Measurements from ENCODE around the gene RPS6KB2.

DNA sequence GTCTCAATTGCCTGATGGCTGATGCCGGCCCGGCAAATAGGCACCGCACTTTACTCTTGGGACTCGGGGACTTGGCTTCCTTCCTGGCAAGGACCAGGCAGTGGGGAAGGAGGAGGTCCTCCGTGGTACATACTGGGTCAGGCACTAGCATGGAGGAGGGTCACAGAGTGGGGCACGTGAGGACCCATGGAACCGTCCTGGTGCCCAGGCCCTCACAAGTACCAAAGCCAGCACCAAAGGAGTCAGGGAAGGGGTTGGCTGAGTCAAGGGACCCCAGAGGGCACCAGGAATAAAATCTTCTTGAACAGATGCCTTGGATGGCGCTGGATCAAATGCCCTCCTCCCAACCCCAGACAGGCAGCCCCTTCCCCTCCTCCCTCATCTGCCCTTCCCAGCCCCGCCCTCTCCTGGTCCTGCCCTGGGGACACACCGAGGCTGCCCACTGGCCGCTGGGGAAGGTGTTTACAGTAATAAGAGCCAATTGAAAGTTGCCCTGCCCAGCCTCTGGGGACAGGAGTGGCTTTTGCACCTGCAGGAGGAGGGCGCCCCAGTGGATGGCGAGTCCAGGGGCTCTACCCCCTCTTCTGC lies 18.4 kb upstream of the RPS6KB2 start:
- TF ChIP-seq, protein P1, sequence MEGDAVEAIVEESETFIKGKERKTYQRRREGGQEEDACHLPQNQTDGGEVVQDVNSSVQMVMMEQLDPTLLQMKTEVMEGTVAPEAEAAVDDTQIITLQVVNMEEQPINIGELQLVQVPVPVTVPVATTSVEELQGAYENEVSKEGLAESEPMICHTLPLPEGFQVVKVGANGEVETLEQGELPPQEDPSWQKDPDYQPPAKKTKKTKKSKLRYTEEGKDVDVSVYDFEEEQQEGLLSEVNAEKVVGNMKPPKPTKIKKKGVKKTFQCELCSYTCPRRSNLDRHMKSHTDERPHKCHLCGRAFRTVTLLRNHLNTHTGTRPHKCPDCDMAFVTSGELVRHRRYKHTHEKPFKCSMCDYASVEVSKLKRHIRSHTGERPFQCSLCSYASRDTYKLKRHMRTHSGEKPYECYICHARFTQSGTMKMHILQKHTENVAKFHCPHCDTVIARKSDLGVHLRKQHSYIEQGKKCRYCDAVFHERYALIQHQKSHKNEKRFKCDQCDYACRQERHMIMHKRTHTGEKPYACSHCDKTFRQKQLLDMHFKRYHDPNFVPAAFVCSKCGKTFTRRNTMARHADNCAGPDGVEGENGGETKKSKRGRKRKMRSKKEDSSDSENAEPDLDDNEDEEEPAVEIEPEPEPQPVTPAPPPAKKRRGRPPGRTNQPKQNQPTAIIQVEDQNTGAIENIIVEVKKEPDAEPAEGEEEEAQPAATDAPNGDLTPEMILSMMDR (conservative IDR thresholded peaks at IDR 0.05; ENCODE audit: low read depth, low read length), result no peak
- no peak for TF ChIP-seq POLR2A (IDR thresholded peaks at IDR 0.05; ENCODE audit: low read depth, low read length)
- no peak for TF ChIP-seq USF2 (IDR thresholded peaks at IDR 0.05; ENCODE audit: low read depth, low read length)
